ENCODE measurements around the gene XRN2. TPM values are rescaled to one million over a fixed set of nuclear protein-coding genes. Genes with fewer than 3 reads are reported as not detected.
A peak's percentile ranks its signal among the peaks of the same experiment; 100 is the strongest.

The XRN2 gene
- total and polyA plus RNA-seq, 2 donors (not counting 1 experiment from before 2014, with no cell fraction given): 19.0 to 46.2 TPM

GRCh38 chr20:21302664-21303060, 469 bp upstream of the XRN2 start:
- H3K9ac ChIP-seq (ENCODE audit: low read length): peak overlapping the region; percentile 81
- Mint-ChIP-seq H3K27ac (peak overlapping the region; percentile 99), H3K27me3 (no peaks in the 10 kb centered on the region), H3K4me1 (peaks cover 26% of the 10 kb centered on the region), H3K9me3 (ENCODE audit: insufficient read depth) (no peaks in the 10 kb centered on the region), H3K4me3 (peak overlapping the region; percentile 99)
- H3K4me3 ChIP-seq (ENCODE audit: control extremely low read depth in 1 of 5, extremely low read depth in 1 of 5, insufficient read depth in 1 of 5, low read depth in 2 of 5, low read length in 4 of 5): peak overlapping the region; percentile 66 to 93 (median 85)
- peak overlapping the region; percentile 93 for H3K4me2 ChIP-seq (replicated peaks; ENCODE audit: low read depth, low read length, poor library complexity, severe bottlenecking)
- H3K27ac ChIP-seq (ENCODE audit: low read length in 2 of 2): peak overlapping the region; percentile 71 to 91
- CTCF ChIA-PET: interaction anchor here (1.0 to 1.3 kb wide), 2 partner anchors 22 to 67 kb away, joined by 3 read pairs; no protein-coding TSS in a partner anchor
- peaks cover 19% of the 10 kb centered on the region for H4K20me1 ChIP-seq (ENCODE audit: control insufficient read depth, insufficient read depth, low read length, poor library complexity, severe bottlenecking)
- DNase-seq (no peak), ATAC-seq (ENCODE audit: low read depth) (no peak)
- H3K27me3 ChIP-seq (replicated peaks in 1 of 4; ENCODE audit: control extremely low read depth in 1 of 4, control insufficient read depth in 3 of 4, insufficient read depth in 4 of 4, low read length in 3 of 4): no peaks in the 10 kb centered on the region
- POLR2A ChIA-PET: no interaction called here
- no peaks in the 10 kb centered on the region for H3K9me3 ChIP-seq (ENCODE audit: control extremely low read depth in 1 of 3, control insufficient read depth in 2 of 3, insufficient read depth in 1 of 3, low read length in 2 of 3)
- 4% methylated on average over 9 of the region's 12 CpGs for WGBS (ENCODE audit: insufficient coverage)
- H2AFZ ChIP-seq (ENCODE audit: insufficient read depth, low read depth, low read length, poor library complexity, severe bottlenecking): peak overlapping the region; percentile 96
- TF ChIP-seq CTCF (IDR thresholded peaks at IDR 0.05) (no peak), EZH2 (IDR thresholded peaks at IDR 0.05; ENCODE audit: borderline replicate concordance, insufficient read depth, low read depth, low read length, poor library complexity, severe bottlenecking) (no peak)
- H3K36me3 ChIP-seq (replicated peaks in 1 of 2; ENCODE audit: control extremely low read depth in 1 of 2, control insufficient read depth in 1 of 2, extremely low read depth in 1 of 2, insufficient read depth in 2 of 2, low read length in 1 of 2): peaks cover 0 to 4% of the 10 kb centered on the region in 2 experiments
- H3K4me1 ChIP-seq (ENCODE audit: control insufficient read depth in 2 of 2, insufficient read depth in 2 of 2, low read length in 2 of 2): peaks cover 17 to 21% of the 10 kb centered on the region in 2 donors
- H3K79me2 ChIP-seq (ENCODE audit: control insufficient read depth, insufficient read depth, low read length): peaks cover 42% of the 10 kb centered on the region
- intact Hi-C loops (cut with micrococcal nuclease): loop anchor here (5.0 to 10.0 kb wide), 5 partner anchors 92 to 1285 kb away; partner anchors contain the start of genes CFAP61, CRNKL1, KIZ and NAA20

- Histone ChIP-seq H3K36me3 (replicated peaks in 1 of 2; ENCODE audit: control extremely low read depth in 1 of 2, control insufficient read depth in 1 of 2, extremely low read depth in 1 of 2, insufficient read depth in 2 of 2, low read length in 1 of 2) (peaks cover 4% of the 10 kb centered on the region in 2 experiments), H3K27ac (ENCODE audit: low read length in 2 of 2) (peak overlapping the region; percentile 71 to 91), H2AFZ (ENCODE audit: insufficient read depth, low read depth, low read length, poor library complexity, severe bottlenecking) (peak overlapping the region; percentile 96), H3K9me3 (ENCODE audit: control extremely low read depth in 1 of 3, control insufficient read depth in 2 of 3, insufficient read depth in 1 of 3, low read length in 2 of 3) (no peaks in the 10 kb centered on the region), H4K20me1 (ENCODE audit: control insufficient read depth, insufficient read depth, low read length, poor library complexity, severe bottlenecking) (peaks cover 30% of the 10 kb centered on the region), H3K9ac (ENCODE audit: low read length) (peak overlapping the region; percentile 81), H3K4me2 (replicated peaks; ENCODE audit: low read depth, low read length, poor library complexity, severe bottlenecking) (peak overlapping the region; percentile 93), H3K27me3 (replicated peaks in 1 of 4; ENCODE audit: control extremely low read depth in 1 of 4, control insufficient read depth in 3 of 4, insufficient read depth in 4 of 4, low read length in 3 of 4) (no peaks in the 10 kb centered on the region), H3K4me1 (ENCODE audit: control insufficient read depth in 2 of 2, insufficient read depth in 2 of 2, low read length in 2 of 2) (peaks cover 17 to 21% of the 10 kb centered on the region in 2 donors), H3K79me2 (ENCODE audit: control insufficient read depth, insufficient read depth, low read length) (peaks cover 56% of the 10 kb centered on the region), H3K4me3 (ENCODE audit: control extremely low read depth in 1 of 5, extremely low read depth in 1 of 5, insufficient read depth in 1 of 5, low read depth in 2 of 5, low read length in 4 of 5) (peak overlapping the region; percentile 66 to 93 (median 85))
- peak overlapping the region; percentile 99 for H3K27ac Mint-ChIP-seq
- no peak for TF ChIP-seq EZH2 (IDR thresholded peaks at IDR 0.05; ENCODE audit: borderline replicate concordance, insufficient read depth, low read depth, low read length, poor library complexity, severe bottlenecking)
- TF ChIP-seq CTCF (IDR thresholded peaks at IDR 0.05): no peak
- CTCF ChIA-PET: interaction anchor here (1.3 kb wide), 1 partner anchor 21 kb away, joined by 3 read pairs; no protein-coding TSS in a partner anchor
- DNase-seq: peak; percentile 59
- peaks cover 35% of the 10 kb centered on the region for H3K4me1 Mint-ChIP-seq
- WGBS (ENCODE audit: insufficient coverage): 1% methylated on average over 13 of the region's 18 CpGs
- H3K9me3 Mint-ChIP-seq (ENCODE audit: insufficient read depth): no peaks in the 10 kb centered on the region
- intact Hi-C loops (cut with micrococcal nuclease): loop anchor here (5.0 to 10.0 kb wide), 5 partner anchors 91 to 1287 kb away; partner anchors contain the start of genes CFAP61, CRNKL1, KIZ and NAA20
- H3K4me3 Mint-ChIP-seq: peak overlapping the region; percentile 99
- peak; percentile 3 for ATAC-seq (ENCODE audit: low read depth)
- no peaks in the 10 kb centered on the region for H3K27me3 Mint-ChIP-seq
- POLR2A ChIA-PET: no interaction called here
These were observed 898 bp downstream of the XRN2 start for GRCh38 chr20:21303872-21304586.
